Iris pigment epithelial cell (primary cell): ENCODE data around the gene KRI1.
A peak's percentile ranks its signal among the peaks of the same experiment; 100 is the strongest.

Experiments
- DNase-seq: peaks from one replicate; pipeline ENCODE4 v3.0.0-alpha.2; 2011; ENCODE audit warnings: low read depth

Gene KRI1

GRCh38 chr19:10565567-10566407, at the start of gene KRI1:
Gene KRI1, minus strand, starts transcription at chr19:10566010. Its CDS starts 11 bp downstream, at chr19:10565999.
- DNase-seq, result peak; percentile 97

GRCh38 chr19:10612499-10613119, 46.8 kb upstream of the KRI1 start:
- no peak for DNase-seq

GRCh38 chr19:10611907-10612306, 46.1 kb upstream of the KRI1 start:
- no peak for DNase-seq

GRCh38 chr19:10604460-10604980, 38.7 kb upstream of the KRI1 start:
- no peak for DNase-seq

GRCh38 chr19:10603873-10604459, 38.2 kb upstream of the KRI1 start:
- DNase-seq, result peak; percentile 69

GRCh38 chr19:10603084-10603872, 37.5 kb upstream of the KRI1 start:
- no peak for DNase-seq

GRCh38 chr19:10602330-10603083, 36.7 kb upstream of the KRI1 start:
- peak; percentile 69 for DNase-seq

GRCh38 chr19:10601999-10602329, 36.2 kb upstream of the KRI1 start:
- DNase-seq, result no peak

- DNase-seq, result no peak
Observed at GRCh38 chr19:10600149-10600548, 34.3 kb upstream of the KRI1 start.

- DNase-seq, result peak; percentile 23
Observed at GRCh38 chr19:10593820-10594637, 28.2 kb upstream of the KRI1 start.

- DNase-seq, result no peak
Observed at GRCh38 chr19:10593148-10593547, 27.3 kb upstream of the KRI1 start.

GRCh38 chr19:10587839-10588150, 22.0 kb upstream of the KRI1 start:
- no peak for DNase-seq

- DNase-seq, result no peak
Observed at GRCh38 chr19:10587022-10587838, 21.4 kb upstream of the KRI1 start, which contains the start of gene AP1M2. Gene AP1M2, minus strand, starts transcription at chr19:10587312. Its CDS starts 81 bp downstream, at chr19:10587231.

- no peak for DNase-seq
Observed at GRCh38 chr19:10586396-10586795, 20.6 kb upstream of the KRI1 start.

GRCh38 chr19:10583036-10583776, 17.4 kb upstream of the KRI1 start:
- DNase-seq, result no peak

- DNase-seq, result no peak
Observed at GRCh38 chr19:10582091-10582490, 16.3 kb upstream of the KRI1 start.

- peak; percentile 90 for DNase-seq
Observed at GRCh38 chr19:10580979-10581631, 15.3 kb upstream of the KRI1 start.

- no peak for DNase-seq
Observed at GRCh38 chr19:10577951-10578350, 12.1 kb upstream of the KRI1 start.
